ENCODE data around the gene ATP1A2.
"Not testable (repeated sequence)": the region's sequence is repeated elsewhere in the genome, so short reads cannot be mapped to it uniquely, and the experiment has no call there.

The ATP1A2 gene

DNA sequence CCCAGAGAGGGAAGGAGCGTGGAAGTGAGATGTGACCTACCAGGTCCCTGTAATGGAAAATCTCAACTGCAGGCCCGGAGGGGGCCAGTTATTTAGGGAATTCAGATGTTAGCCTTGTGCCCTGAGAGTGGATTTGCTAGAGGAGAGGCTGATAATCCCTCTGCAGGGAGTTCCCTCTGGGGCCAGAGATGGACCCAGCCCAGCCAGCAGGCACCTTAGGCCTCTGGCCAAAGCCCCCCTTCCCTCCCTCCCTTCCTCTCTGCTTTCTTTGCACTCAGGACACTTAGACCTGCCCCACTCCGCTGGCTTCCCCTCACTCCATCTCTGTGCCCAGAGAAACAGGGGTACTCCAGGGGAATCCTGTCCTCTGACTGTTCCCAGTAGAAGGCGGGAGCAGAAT, 1.5 kb upstream of the ATP1A2 start:
- DNase-seq (no peak), ATAC-seq (replicated peaks) (no peak)
- H3K36me3 Mint-ChIP-seq (ENCODE audit: insufficient read depth): no peaks in the 10 kb centered on the region
- peaks cover 0 to under 1% of the 10 kb centered on the region in 2 donors for H3K4me1 Mint-ChIP-seq (ENCODE audit: low read depth in 2 of 2)
- H3K9me3 Mint-ChIP-seq: no peaks in the 10 kb centered on the region
- no peak overlapping the region for H3K4me3 Mint-ChIP-seq
- no peak overlapping the region for H3K27ac Mint-ChIP-seq
- H3K27me3 Mint-ChIP-seq: peaks cover 39 to 83% of the 10 kb centered on the region in 2 donors

DNA sequence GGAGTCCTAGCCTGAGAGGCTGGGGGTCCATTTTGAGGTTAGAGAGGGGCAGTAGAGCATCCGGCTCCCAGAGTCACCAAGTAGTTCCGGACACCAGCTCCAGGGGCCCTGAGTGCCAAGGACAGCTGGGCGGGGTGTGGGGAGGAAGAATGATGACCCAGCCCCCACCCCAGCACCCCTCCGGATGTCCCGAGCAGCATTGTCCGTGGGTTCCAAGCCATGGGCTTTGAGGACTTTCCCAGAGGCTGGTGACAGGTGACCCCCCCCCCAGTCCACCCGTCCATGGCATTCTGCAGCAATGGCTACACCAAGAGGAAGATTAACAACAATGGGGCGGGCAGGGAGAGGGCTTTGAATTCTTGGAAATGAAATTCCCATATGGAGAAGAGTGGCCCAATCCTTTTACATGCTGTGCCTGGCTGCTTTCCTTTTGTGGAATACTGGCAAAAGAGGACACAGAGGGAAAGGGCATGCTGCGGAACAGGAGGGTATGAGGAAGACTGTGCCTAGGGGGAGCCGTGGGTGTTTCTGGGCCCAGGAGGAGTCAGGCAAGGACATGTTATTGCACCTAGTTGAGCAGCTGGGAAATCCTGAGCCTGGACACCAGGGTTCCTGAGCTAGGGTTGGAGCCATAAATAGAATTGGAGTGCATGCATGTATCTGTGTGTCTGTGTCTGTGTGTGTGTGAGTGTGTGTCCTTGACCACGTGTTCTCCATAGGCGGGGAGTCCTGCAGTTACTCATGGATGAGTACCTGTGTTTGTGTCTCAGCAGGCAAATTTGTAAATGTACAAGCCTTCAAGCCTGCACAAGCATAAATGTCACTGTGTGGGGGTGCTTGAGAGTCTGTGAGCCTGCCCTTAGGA, 956 bp downstream of the ATP1A2 start:
- Mint-ChIP-seq H3K27ac (no peak overlapping the region), H3K4me1 (ENCODE audit: low read depth in 2 of 2) (no peaks in the 10 kb centered on the region), H3K36me3 (ENCODE audit: insufficient read depth) (no peaks in the 10 kb centered on the region), H3K27me3 (peaks cover 33 to 73% of the 10 kb centered on the region in 2 donors), H3K4me3 (no peak overlapping the region), H3K9me3 (no peaks in the 10 kb centered on the region)
- ATAC-seq (replicated peaks) (no peak), DNase-seq (no peak)

DNA sequence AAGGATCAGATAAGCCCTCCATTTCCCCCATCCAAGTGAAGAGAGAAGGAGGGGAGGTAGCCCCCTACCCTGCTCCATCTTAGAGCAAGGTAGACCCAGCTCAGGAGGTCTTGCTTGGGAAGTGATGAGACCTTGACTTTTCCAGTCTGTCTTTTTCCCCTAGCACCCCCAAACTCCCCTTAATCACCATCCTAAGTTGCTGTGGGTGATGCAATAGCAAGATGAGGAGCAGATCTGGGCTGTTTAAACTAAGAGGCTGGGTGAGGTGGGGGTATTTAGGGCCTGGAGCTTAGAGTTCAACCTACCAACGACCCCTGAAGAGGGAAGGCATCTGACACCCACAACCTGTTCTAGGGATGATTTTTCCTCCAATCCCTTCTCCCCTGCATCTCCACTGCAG, 1.7 kb downstream of the ATP1A2 start:
- Mint-ChIP-seq H3K27me3 (peaks cover 33 to 69% of the 10 kb centered on the region in 2 donors), H3K27ac (no peak overlapping the region), H3K36me3 (ENCODE audit: insufficient read depth) (no peaks in the 10 kb centered on the region), H3K4me1 (ENCODE audit: low read depth in 2 of 2) (no peaks in the 10 kb centered on the region), H3K9me3 (no peaks in the 10 kb centered on the region), H3K4me3 (no peak overlapping the region)
- DNase-seq (no peak), ATAC-seq (replicated peaks) (no peak)

DNA sequence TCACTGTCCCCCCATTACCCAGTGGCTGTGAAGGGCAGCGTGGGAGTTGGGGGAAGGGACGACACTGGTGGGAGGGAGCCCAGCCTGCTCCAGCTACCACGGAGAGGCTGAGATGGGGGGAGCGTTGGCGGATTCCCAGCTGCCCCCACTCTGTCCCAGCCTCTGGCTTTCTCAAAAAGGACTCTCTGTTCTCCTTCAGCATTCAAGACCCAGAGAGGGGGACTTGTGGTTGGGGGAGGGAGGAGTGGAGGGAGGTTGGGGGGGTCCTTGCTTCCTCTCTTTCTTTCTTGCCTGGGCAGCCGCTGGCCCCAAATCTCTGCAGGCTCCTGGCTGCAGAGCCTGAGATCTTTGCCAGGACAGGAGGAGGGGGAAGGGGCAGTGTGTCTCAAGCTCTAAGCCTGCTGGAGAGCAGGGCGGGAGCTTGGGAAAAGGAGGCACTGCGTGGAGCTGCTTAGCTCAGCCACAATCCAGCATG, 2.2 kb downstream of the ATP1A2 start:
- H3K27ac Mint-ChIP-seq: no peak overlapping the region
- peaks cover 33 to 65% of the 10 kb centered on the region in 2 donors for H3K27me3 Mint-ChIP-seq
- ATAC-seq (replicated peaks): no peak
- no peaks in the 10 kb centered on the region for H3K36me3 Mint-ChIP-seq (ENCODE audit: insufficient read depth)
- no peaks in the 10 kb centered on the region for H3K4me1 Mint-ChIP-seq (ENCODE audit: low read depth in 2 of 2)
- no peaks in the 10 kb centered on the region for H3K9me3 Mint-ChIP-seq
- no peak for DNase-seq
- H3K4me3 Mint-ChIP-seq: no peak overlapping the region

DNA sequence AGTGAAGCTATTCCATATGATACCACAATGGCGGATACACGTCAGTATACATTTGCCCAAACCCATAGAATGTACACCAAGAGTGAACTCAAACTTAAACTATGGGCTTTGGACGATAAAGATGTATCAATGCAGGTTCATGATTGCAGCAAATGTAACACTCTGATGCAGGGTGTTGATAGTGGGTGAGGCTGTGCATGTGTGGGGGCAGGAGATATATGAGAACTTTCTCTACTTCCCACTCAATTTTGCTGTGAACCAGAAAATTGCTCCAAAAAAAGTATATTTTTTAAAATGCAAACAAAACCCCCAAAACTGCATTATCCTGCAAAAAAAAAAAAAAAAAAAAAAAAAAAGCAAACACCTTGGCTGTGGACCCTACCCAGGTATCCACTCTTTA, 3.4 kb downstream of the ATP1A2 start:
- DNase-seq: no peak
- H3K4me1 Mint-ChIP-seq (ENCODE audit: low read depth in 2 of 2): no peaks in the 10 kb centered on the region
- H3K27ac Mint-ChIP-seq: no peak overlapping the region
- peaks cover 33 to 63% of the 10 kb centered on the region in 2 donors for H3K27me3 Mint-ChIP-seq
- no peaks in the 10 kb centered on the region for H3K36me3 Mint-ChIP-seq (ENCODE audit: insufficient read depth)
- no peak for ATAC-seq (replicated peaks)
- no peak overlapping the region for H3K4me3 Mint-ChIP-seq
- H3K9me3 Mint-ChIP-seq: no peaks in the 10 kb centered on the region

DNA sequence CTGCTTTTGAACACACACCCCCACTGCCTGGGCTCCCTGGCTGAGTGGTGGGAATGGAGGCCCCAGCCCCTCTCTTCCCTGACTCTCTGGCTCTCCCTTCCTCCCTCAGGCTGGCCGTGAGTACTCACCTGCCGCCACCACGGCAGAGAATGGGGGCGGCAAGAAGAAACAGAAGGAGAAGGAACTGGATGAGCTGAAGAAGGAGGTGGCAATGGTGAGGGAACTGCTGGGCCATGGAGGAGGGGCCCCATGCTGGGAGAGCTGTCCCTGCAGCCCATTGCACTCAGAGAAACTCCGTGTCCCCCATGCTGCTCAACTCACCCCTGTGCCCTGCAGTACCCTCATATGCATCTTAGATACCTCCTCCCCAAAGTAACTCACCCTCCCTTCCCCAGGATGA, 5.2 kb downstream of the ATP1A2 start:
- Mint-ChIP-seq H3K27me3 (peaks cover 17 to 51% of the 10 kb centered on the region in 2 donors), H3K9me3 (no peaks in the 10 kb centered on the region), H3K36me3 (ENCODE audit: insufficient read depth) (no peaks in the 10 kb centered on the region), H3K27ac (no peak overlapping the region), H3K4me1 (ENCODE audit: low read depth in 2 of 2) (no peaks in the 10 kb centered on the region), H3K4me3 (no peak overlapping the region)
- ATAC-seq (replicated peaks): no peak
- DNase-seq: no peak

DNA sequence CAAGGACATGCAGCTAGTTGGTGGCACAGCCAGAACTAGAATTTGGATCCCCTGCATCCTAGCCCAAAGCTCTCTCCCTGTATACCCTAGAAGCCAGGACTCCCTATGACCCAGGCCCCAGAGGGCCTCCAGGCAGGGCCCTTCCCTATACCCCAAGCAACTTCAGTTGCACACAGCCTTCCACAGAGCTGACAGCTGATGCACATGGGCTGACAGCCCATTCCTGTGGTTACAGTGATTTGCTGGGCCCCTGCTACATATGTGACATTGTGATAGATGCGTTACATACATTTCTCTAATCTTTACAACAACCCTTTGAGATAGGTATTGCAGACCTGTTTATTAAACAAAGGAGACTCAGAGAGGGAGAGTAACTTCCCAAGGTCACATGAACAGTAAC, 5.8 kb downstream of the ATP1A2 start:
- Mint-ChIP-seq H3K27me3 (peaks cover 13 to 45% of the 10 kb centered on the region in 2 donors), H3K36me3 (ENCODE audit: insufficient read depth) (no peaks in the 10 kb centered on the region), H3K4me3 (no peak overlapping the region), H3K9me3 (no peaks in the 10 kb centered on the region), H3K27ac (no peak overlapping the region), H3K4me1 (ENCODE audit: low read depth in 2 of 2) (no peaks in the 10 kb centered on the region)
- DNase-seq (no peak), ATAC-seq (replicated peaks) (no peak)

DNA sequence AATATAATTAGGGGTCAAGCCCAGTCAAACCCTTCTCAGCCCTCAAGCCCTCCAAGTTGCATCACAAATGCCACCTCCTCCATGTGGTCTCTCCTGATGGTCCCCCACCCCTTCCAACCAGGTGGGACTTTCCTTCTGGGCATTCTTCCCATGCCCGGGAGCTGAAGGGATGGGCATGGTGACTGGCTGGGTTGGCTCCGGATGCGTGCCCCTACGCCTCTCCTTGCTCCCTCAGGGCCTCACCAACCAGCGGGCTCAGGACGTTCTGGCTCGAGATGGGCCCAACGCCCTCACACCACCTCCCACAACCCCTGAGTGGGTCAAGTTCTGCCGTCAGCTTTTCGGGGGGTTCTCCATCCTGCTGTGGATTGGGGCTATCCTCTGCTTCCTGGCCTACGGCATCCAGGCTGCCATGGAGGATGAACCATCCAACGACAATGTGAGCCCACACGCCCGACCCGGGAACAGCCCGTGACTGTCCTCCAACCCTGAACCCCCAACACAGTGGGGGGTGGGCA, 7.5 kb downstream of the ATP1A2 start:
- H3K27me3 Mint-ChIP-seq: peaks cover 8 to 33% of the 10 kb centered on the region in 2 donors
- ATAC-seq (replicated peaks): no peak
- no peak overlapping the region for H3K27ac Mint-ChIP-seq
- no peaks in the 10 kb centered on the region for H3K9me3 Mint-ChIP-seq
- no peak overlapping the region for H3K4me3 Mint-ChIP-seq
- DNase-seq: no peak
- H3K4me1 Mint-ChIP-seq (ENCODE audit: low read depth in 2 of 2): no peaks in the 10 kb centered on the region
- no peaks in the 10 kb centered on the region for H3K36me3 Mint-ChIP-seq (ENCODE audit: insufficient read depth)

DNA sequence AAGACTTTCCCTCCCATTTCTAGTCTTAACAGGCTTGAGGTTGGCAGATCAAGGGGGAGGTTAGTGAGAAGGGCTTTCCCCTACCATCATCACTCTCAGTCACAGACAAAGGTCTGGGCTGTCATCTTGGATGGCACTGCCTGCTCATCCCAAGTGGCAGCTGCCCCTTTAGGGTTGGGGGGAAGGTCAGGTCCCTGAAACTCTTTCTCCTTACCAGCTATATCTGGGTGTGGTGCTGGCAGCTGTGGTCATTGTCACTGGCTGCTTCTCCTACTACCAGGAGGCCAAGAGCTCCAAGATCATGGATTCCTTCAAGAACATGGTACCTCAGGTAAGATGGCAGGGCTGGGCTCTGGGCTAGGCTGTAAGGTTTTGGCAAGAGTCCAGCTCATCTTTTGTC, 8.2 kb downstream of the ATP1A2 start:
- Mint-ChIP-seq H3K27me3 (peaks cover 12 to 31% of the 10 kb centered on the region in 2 donors), H3K27ac (no peak overlapping the region), H3K4me1 (ENCODE audit: low read depth in 2 of 2) (no peaks in the 10 kb centered on the region), H3K9me3 (no peaks in the 10 kb centered on the region), H3K4me3 (no peak overlapping the region), H3K36me3 (ENCODE audit: insufficient read depth) (no peaks in the 10 kb centered on the region)
- ATAC-seq (replicated peaks) (no peak), DNase-seq (no peak)

DNA sequence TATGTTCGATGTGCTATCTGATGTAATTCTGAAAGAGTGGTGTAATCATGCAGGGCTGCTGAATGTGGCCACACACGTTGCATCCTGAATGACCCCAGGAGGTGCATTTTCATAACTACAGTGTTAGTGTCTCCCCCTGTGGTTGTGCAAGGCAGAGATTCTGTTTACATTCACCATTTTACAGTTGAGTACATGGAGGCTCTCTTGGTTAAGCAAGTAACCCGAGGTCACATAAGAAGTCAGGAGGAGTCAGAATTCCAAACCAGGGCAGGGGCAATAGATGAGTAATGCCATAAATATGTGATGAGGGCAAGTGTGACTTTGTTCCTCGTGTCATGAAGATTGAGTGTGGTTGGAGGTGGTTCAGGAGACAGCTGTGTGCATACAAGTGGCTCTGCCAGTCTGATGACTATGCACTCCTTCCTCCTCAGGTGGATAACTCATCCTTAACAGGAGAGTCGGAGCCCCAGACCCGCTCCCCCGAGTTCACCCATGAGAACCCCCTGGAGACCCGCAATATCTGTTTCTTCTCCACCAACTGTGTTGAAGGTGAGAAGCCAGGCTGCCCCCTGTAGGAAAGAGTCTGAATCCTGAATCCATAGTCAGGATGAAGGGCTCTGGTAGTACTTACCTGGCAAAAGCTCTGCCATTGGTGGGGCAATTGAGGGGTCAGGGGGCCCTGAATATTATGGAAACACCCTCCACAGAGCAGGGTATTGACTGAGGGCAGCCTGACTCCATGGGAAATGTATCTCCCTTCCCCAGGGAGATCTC, 9.3 kb downstream of the ATP1A2 start:
- Mint-ChIP-seq H3K27me3 (peaks cover 21 to 43% of the 10 kb centered on the region in 2 donors), H3K9me3 (no peaks in the 10 kb centered on the region), H3K36me3 (ENCODE audit: insufficient read depth) (no peaks in the 10 kb centered on the region), H3K4me1 (ENCODE audit: low read depth in 2 of 2) (no peaks in the 10 kb centered on the region), H3K4me3 (no peak overlapping the region), H3K27ac (no peak overlapping the region)
- ATAC-seq (replicated peaks): no peak
- no peak for DNase-seq

DNA sequence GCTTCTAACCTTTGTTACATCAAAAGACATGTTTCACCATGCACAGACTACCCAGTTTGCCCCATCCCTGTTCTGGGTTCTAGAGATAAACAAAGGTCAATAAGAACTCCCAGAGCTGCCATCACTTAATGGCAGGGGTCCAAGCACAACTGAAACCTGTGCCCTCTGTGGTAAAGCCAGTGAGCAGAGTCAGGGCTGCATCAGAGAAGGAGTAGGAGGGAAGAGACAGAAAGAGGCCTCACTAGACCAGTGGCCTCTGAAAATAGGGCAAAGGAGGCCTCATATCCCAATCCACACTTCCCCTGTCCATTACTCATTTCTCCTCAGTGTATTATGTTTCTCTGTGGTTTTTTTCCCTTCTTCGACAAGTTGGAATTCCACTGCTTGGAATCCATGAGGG, 10.2 kb downstream of the ATP1A2 start:
- Mint-ChIP-seq H3K36me3 (ENCODE audit: insufficient read depth) (no peaks in the 10 kb centered on the region), H3K27me3 (peaks cover 24 to 45% of the 10 kb centered on the region in 2 donors), H3K27ac (no peak overlapping the region), H3K9me3 (no peaks in the 10 kb centered on the region), H3K4me3 (no peak overlapping the region), H3K4me1 (ENCODE audit: low read depth in 2 of 2) (no peaks in the 10 kb centered on the region)
- DNase-seq (no peak), ATAC-seq (replicated peaks) (no peak)

DNA sequence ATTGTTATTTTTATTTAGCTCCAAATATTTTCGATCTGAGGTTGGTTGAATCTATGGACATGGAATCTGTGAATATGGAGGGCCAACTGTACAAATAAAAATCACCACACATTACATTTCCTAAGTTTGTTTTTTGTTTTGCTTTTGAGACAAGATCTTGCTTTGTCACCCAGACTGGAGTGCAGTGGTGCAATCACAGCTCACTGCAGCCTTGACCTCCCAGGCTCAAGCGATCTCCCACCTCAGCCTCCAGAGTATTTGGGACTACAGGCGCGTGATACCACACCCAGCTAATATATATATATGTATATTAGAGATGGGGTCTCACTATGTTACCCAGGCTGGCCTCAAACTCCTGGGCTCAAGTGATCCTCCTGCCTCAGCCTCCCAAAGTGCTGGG, 10.8 kb downstream of the ATP1A2 start:
- not testable (repeated sequence) for ATAC-seq (replicated peaks); H3K9me3 Mint-ChIP-seq; DNase-seq; H3K4me1 Mint-ChIP-seq (ENCODE audit: low read depth in 2 of 2); H3K27ac Mint-ChIP-seq; H3K36me3 Mint-ChIP-seq (ENCODE audit: insufficient read depth); H3K4me3 Mint-ChIP-seq
- peaks cover 27 to 47% of the 10 kb centered on the region in 2 donors for H3K27me3 Mint-ChIP-seq

DNA sequence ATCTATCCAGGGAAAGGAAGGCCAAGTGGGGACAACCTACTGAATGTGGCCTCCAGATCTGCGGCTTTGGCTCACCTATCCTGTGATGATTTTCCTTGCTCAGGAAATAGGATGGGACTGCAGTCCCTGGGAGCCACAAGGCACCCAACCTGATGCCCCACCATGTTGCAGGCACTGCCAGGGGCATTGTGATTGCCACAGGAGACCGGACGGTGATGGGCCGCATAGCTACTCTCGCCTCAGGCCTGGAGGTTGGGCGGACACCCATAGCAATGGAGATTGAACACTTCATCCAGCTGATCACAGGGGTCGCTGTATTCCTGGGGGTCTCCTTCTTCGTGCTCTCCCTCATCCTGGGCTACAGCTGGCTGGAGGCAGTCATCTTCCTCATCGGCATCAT, 11.8 kb downstream of the ATP1A2 start:
- H3K36me3 Mint-ChIP-seq (ENCODE audit: insufficient read depth): no peaks in the 10 kb centered on the region
- no peak overlapping the region for H3K4me3 Mint-ChIP-seq
- H3K9me3 Mint-ChIP-seq: no peaks in the 10 kb centered on the region
- peaks cover 33 to 56% of the 10 kb centered on the region in 2 donors for H3K27me3 Mint-ChIP-seq
- no peaks in the 10 kb centered on the region for H3K4me1 Mint-ChIP-seq (ENCODE audit: low read depth in 2 of 2)
- ATAC-seq (replicated peaks) (no peak), DNase-seq (no peak)
- no peak overlapping the region for H3K27ac Mint-ChIP-seq

Measured in effector memory CD8-positive, alpha-beta T cell (primary cell).